H1 (cell line): Measurements from ENCODE around the gene PGD. TPM values are rescaled to one million over a fixed set of nuclear protein-coding genes. Genes with fewer than 3 reads are reported as not detected.
A peak's percentile ranks its signal among the peaks of the same experiment; 100 is the strongest.

Source experiments
- ASH2L ChIP-seq: fragments of 200-600, 300-600 bp; sonication (generic); IDR thresholded peaks from one replicate; pipeline ENCODE4 v1.7.1; 2017; ENCODE audit warnings: low read length
- CBX5 ChIP-seq: fragments of 300-800, 300-1000 bp; sonication (generic); IDR thresholded peaks from 2 replicates; pipeline ENCODE4 v1.7.1; 2016; ENCODE audit warnings: antibody characterized with exemption, low read length, low read depth
- CEBPB ChIP-seq: IDR thresholded peaks from 2 replicates; pipeline ENCODE4 v1.6.1; 2012; ENCODE audit warnings: low read depth, low read length
- CHD2 ChIP-seq: IDR thresholded peaks from 2 replicates; pipeline ENCODE4 v1.6.1; 2012; ENCODE audit warnings: low read length, improper control_type of control experiment
- EP300 ChIP-seq, 2 experiments: IDR thresholded peaks; 1 replicate in 1 of 2; 2 replicates in 1 of 2; pipeline ENCODE4 v1.6.1; 2011 to 2012; ENCODE audit warnings: low read depth in 2 of 2, low read length in 2 of 2, mild to moderate bottlenecking in 2 of 2, borderline replicate concordance in 1 of 2, inconsistent platforms in 1 of 2, moderate library complexity in 1 of 2
- EZH2 ChIP-seq: fragments of 200-600 bp; sonication (generic); IDR thresholded peaks from 2 replicates; pipeline ENCODE4 v1.7.1; 2012; ENCODE audit warnings: low read depth, mild to moderate bottlenecking, moderate library complexity, low read length, inconsistent platforms; ENCODE audit not compliant: severe bottlenecking
- FOSL1 ChIP-seq: IDR thresholded peaks from 2 replicates; pipeline ENCODE4 v1.6.1; 2011; ENCODE audit warnings: mild to moderate bottlenecking, low read depth, low read length, moderate library complexity; ENCODE audit not compliant: insufficient read depth
- GABPA ChIP-seq: IDR thresholded peaks from 2 replicates; pipeline ENCODE4 v1.6.1; 2011; ENCODE audit warnings: mild to moderate bottlenecking, low read length, moderate library complexity, borderline replicate concordance; ENCODE audit not compliant: insufficient read depth
- GTF2F1 ChIP-seq: IDR thresholded peaks from 2 replicates; pipeline ENCODE4 v1.6.1; 2012; ENCODE audit warnings: low read depth, low read length, improper control_type of control experiment, borderline replicate concordance
- PHF8 ChIP-seq: fragments of 200-600 bp; sonication (generic); conservative IDR thresholded peaks from 2 replicates; pipeline ENCODE4 v1.7.1; 2012; ENCODE audit warnings: low read depth, mild to moderate bottlenecking, inconsistent platforms, low read length, moderate library complexity
- POLR2A ChIP-seq, 2 experiments: IDR thresholded peaks; 1 replicate in 1 of 2; 2 replicates in 1 of 2; pipeline ENCODE4 v1.6.1; 2011; ENCODE audit warnings: low read depth in 2 of 2, low read length in 2 of 2, mild to moderate bottlenecking in 2 of 2; ENCODE audit errors: control extremely low read depth in 1 of 2
- RAD21 ChIP-seq, 2 experiments: IDR thresholded peaks in 1 of 2; conservative IDR thresholded peaks in 1 of 2; 2 replicates each; pipeline ENCODE4 v1.6.1; 2011; ENCODE audit warnings: low read depth in 2 of 2, low read length in 2 of 2, improper control_type of control experiment in 1 of 2, inconsistent platforms in 1 of 2, mild to moderate bottlenecking in 1 of 2, moderate library complexity in 1 of 2
- SIN3A ChIP-seq, 2 experiments: IDR thresholded peaks in 1 of 2; conservative IDR thresholded peaks in 1 of 2; 2 replicates each; pipeline ENCODE4 v1.6.1; 2011 to 2012; ENCODE audit warnings: low read length in 2 of 2, improper control_type of control experiment in 1 of 2, low read depth in 1 of 2, mild to moderate bottlenecking in 1 of 2
- SIRT6 ChIP-seq: IDR thresholded peaks from one replicate; pipeline ENCODE4 v1.7.1; 2012; ENCODE audit warnings: low read length, inconsistent platforms
- SIX5 ChIP-seq: IDR thresholded peaks from 2 replicates; pipeline ENCODE4 v1.6.1; 2011; ENCODE audit warnings: mild to moderate bottlenecking, low read depth, low read length
- SRF ChIP-seq: IDR thresholded peaks from 2 replicates; pipeline ENCODE4 v1.6.1; 2011; ENCODE audit warnings: mild to moderate bottlenecking, low read depth, low read length, moderate library complexity
- TAF7 ChIP-seq: optimal IDR thresholded peaks from 2 replicates; pipeline ENCODE3; 2011; ENCODE audit warnings: low read depth, mild to moderate bottlenecking, inconsistent platforms, low read length, moderate library complexity, borderline replicate concordance
- TEAD4 ChIP-seq: IDR thresholded peaks from 2 replicates; pipeline ENCODE4 v1.6.1; 2012; ENCODE audit warnings: low read depth, low read length, inconsistent platforms, mixed read lengths
- ZNF274 ChIP-seq: IDR thresholded peaks from 2 replicates; pipeline ENCODE4 v1.7.0; 2012; ENCODE audit warnings: low read length, borderline replicate concordance; ENCODE audit errors: extremely low read depth
- polyA plus RNA-seq, 7 experiments: library from polyadenylated mRNA; depleted of rRNA in 3 of 7; stranded (reverse) in 5 of 7; unstranded in 2 of 7; fragments of >200 nt in 5 of 7; fragments of 200-250 nt in 2 of 7; gene quantifications; 1 replicate in 5 of 7; 2 replicates in 1 of 7; 4 replicates in 1 of 7; pipeline versions ENCODE4 v1.2.1 to v1.2.3, GENCODE V29; 2011 to 2013; ENCODE audit warnings: missing spikeins in 2 of 7, mixed read lengths in 2 of 7
- total RNA-seq: library from RNA; stranded (reverse); fragmentation: NEBNext Ultra II Directional; extraction: Animal tissue kit (Norgen Biotek cat#: 25700); gene quantifications from 2 replicates; pipeline ENCODE4 v1.2.1, GENCODE V29; 2021
- TF ChIP-seq, protein P1 (sequence below): IDR thresholded peaks from 2 replicates; pipeline ENCODE4 v1.6.1; 2012; ENCODE audit warnings: inconsistent platforms
- TF ChIP-seq, protein P2 (sequence below), 3 experiments: IDR thresholded peaks; 1 replicate in 2 of 3; 2 replicates in 1 of 3; pipeline versions ENCODE4 v1.5.1 to v1.6.1; 2011; ENCODE audit warnings: low read length in 3 of 3, mild to moderate bottlenecking in 3 of 3, inconsistent platforms in 2 of 3, low read depth in 1 of 3, moderate library complexity in 1 of 3; ENCODE audit not compliant: insufficient read depth in 1 of 3; ENCODE audit errors: control extremely low read depth in 1 of 3

Gene PGD
- total and polyA plus RNA-seq, 2 of the 8 experiments (the other 6 are each of a cell fraction or from before 2014, with no cell fraction given), result 191 to 331 TPM

- TF ChIP-seq ZNF274 (no peak), TEAD4 (0 out of 2 replicates have a peak, but pooled peaks have one; percentile 31), CEBPB (no peak), EP300 (IDR thresholded peaks at IDR 0.05; ENCODE audit: borderline replicate concordance in 1 of 2, low read depth in 2 of 2, low read length in 2 of 2) (no peak), FOSL1 (no peak), GTF2F1 (peak; percentile 81; the same call in 1 of the 2 replicates), POLR2A (IDR thresholded peaks at IDR 0.05; ENCODE audit: control extremely low read depth in 1 of 2, low read depth in 2 of 2, low read length in 2 of 2) (peak; percentile 90 to 94), ASH2L (peak; percentile 76), RAD21 (IDR thresholded peaks at IDR 0.05 in 1 of 2, conservative IDR thresholded peaks at IDR 0.05 in 1 of 2; ENCODE audit: low read depth in 2 of 2, low read length in 2 of 2) (no peak), CBX5 (no peak), EZH2 (no peak), SIX5 (no peak), SRF (peak; percentile 75), CHD2 (peak; percentile 93), SIRT6 (no peak), TAF7 (peak; percentile 54), GABPA (no peak), SIN3A (conservative IDR thresholded peaks at IDR 0.05 in 1 of 2, IDR thresholded peaks at IDR 0.05 in 1 of 2; ENCODE audit: low read depth in 1 of 2, low read length in 2 of 2) (peak in 1 of 2 experiments; percentile 89; a peak in 2 of 4 replicates), PHF8 (peak; percentile 74)
- TF ChIP-seq, protein P1, sequence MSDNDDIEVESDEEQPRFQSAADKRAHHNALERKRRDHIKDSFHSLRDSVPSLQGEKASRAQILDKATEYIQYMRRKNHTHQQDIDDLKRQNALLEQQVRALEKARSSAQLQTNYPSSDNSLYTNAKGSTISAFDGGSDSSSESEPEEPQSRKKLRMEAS, result peak; percentile 82
- TF ChIP-seq, protein P2, sequence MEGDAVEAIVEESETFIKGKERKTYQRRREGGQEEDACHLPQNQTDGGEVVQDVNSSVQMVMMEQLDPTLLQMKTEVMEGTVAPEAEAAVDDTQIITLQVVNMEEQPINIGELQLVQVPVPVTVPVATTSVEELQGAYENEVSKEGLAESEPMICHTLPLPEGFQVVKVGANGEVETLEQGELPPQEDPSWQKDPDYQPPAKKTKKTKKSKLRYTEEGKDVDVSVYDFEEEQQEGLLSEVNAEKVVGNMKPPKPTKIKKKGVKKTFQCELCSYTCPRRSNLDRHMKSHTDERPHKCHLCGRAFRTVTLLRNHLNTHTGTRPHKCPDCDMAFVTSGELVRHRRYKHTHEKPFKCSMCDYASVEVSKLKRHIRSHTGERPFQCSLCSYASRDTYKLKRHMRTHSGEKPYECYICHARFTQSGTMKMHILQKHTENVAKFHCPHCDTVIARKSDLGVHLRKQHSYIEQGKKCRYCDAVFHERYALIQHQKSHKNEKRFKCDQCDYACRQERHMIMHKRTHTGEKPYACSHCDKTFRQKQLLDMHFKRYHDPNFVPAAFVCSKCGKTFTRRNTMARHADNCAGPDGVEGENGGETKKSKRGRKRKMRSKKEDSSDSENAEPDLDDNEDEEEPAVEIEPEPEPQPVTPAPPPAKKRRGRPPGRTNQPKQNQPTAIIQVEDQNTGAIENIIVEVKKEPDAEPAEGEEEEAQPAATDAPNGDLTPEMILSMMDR (IDR thresholded peaks at IDR 0.05; ENCODE audit: control extremely low read depth in 1 of 3, insufficient read depth in 1 of 3, low read depth in 1 of 3, low read length in 3 of 3), result no peak
Measured at GRCh38 chr1:10398734-10399443, at the start of gene PGD (continued).
